H9 (cell line): ENCODE results near the gene PLA2G15. TPM values are rescaled to one million over a fixed set of nuclear protein-coding genes. Genes with fewer than 3 reads are reported as not detected.

Source experiments
- DNase-seq: peaks from one replicate; pipeline ENCODE4 v3.0.0-alpha.2; 2017
- H2AFZ ChIP-seq: one replicate; pipeline ENCODE4 v1.6.1; 2013; ENCODE audit warnings: mild to moderate bottlenecking, low read length, control low read depth, moderate library complexity
- H2AK5ac ChIP-seq: 2 replicates; pipeline ENCODE4 v1.6.1; 2013; ENCODE audit warnings: low read length, control low read depth, mixed read lengths; ENCODE audit not compliant: insufficient read length
- H2BK120ac ChIP-seq: one replicate; pipeline ENCODE4 v1.6.1; 2013; ENCODE audit warnings: low read depth, mild to moderate bottlenecking, low read length, control low read depth, inconsistent platforms; ENCODE audit not compliant: poor library complexity, severe bottlenecking
- H2BK12ac ChIP-seq: 2 replicates; pipeline ENCODE4 v1.6.1; 2013; ENCODE audit warnings: low read length, control low read depth, mixed read lengths, low read depth; ENCODE audit not compliant: insufficient read length
- H2BK15ac ChIP-seq: 2 replicates; pipeline ENCODE4 v1.6.1; 2013; ENCODE audit warnings: low read depth, low read length, control low read depth
- H2BK20ac ChIP-seq: one replicate; pipeline ENCODE4 v1.6.1; 2013; ENCODE audit warnings: low read depth, mild to moderate bottlenecking, low read length, control low read depth, inconsistent platforms; ENCODE audit not compliant: poor library complexity, severe bottlenecking
- H2BK5ac ChIP-seq: 2 replicates; pipeline ENCODE4 v1.6.1; 2013; ENCODE audit warnings: low read length, control low read depth, mixed read lengths; ENCODE audit not compliant: insufficient read length
- H3K14ac ChIP-seq: 2 replicates; pipeline ENCODE4 v1.6.1; 2013; ENCODE audit warnings: low read length, control low read depth; ENCODE audit not compliant: insufficient read depth
- H3K18ac ChIP-seq: 2 replicates; pipeline ENCODE4 v1.6.1; 2013; ENCODE audit warnings: low read depth, mild to moderate bottlenecking, mixed read lengths, low read length, control low read depth; ENCODE audit not compliant: insufficient read length
- H3K23ac ChIP-seq: 2 replicates; pipeline ENCODE4 v1.6.1; 2013; ENCODE audit warnings: low read length, control low read depth, mixed read lengths, low read depth; ENCODE audit not compliant: insufficient read length
- H3K23me2 ChIP-seq: 2 replicates; pipeline ENCODE4 v1.6.1; 2013; ENCODE audit warnings: low read depth, mild to moderate bottlenecking, mixed read lengths, low read length, control low read depth; ENCODE audit not compliant: insufficient read length, poor library complexity, severe bottlenecking
- H3K27ac ChIP-seq: 2 replicates; pipeline ENCODE4 v1.5.1; 2013; ENCODE audit warnings: low read length, control low read depth, mixed read lengths, low read depth; ENCODE audit not compliant: insufficient read length
- H3K27me3 ChIP-seq: 2 replicates; pipeline ENCODE4 v1.6.1; 2013; ENCODE audit warnings: low read length, control low read depth, inconsistent platforms; ENCODE audit not compliant: insufficient read depth
- H3K4ac ChIP-seq: 2 replicates; pipeline ENCODE4 v1.6.1; 2013; ENCODE audit warnings: low read depth, mild to moderate bottlenecking, control low read depth, inconsistent platforms, low read length, moderate library complexity
- H3K4me1 ChIP-seq: 2 replicates; pipeline ENCODE4 v1.6.1; 2013; ENCODE audit warnings: low read length, control low read depth, inconsistent platforms; ENCODE audit not compliant: insufficient read depth
- H3K4me2 ChIP-seq: 2 replicates; pipeline ENCODE4 v1.6.1; 2013; ENCODE audit warnings: low read length, control low read depth, mixed read lengths; ENCODE audit not compliant: insufficient read length, insufficient read depth
- H3K56ac ChIP-seq: 2 replicates; pipeline ENCODE4 v1.6.1; 2013; ENCODE audit warnings: low read depth, mild to moderate bottlenecking, mixed read lengths, low read length, control low read depth; ENCODE audit not compliant: insufficient read length
- H3K79me1 ChIP-seq: 2 replicates; pipeline ENCODE4 v1.6.1; 2013; ENCODE audit warnings: low read depth, mild to moderate bottlenecking, moderate library complexity, low read length, control low read depth, inconsistent platforms; ENCODE audit not compliant: insufficient read depth, poor library complexity, severe bottlenecking
- H3K79me2 ChIP-seq: 2 replicates; pipeline ENCODE4 v1.6.1; 2013; ENCODE audit warnings: low read length, control low read depth, inconsistent platforms; ENCODE audit not compliant: insufficient read depth
- H3K9ac ChIP-seq: 2 replicates; pipeline ENCODE4 v1.6.1; 2013; ENCODE audit warnings: low read length, control low read depth, mixed read lengths; ENCODE audit not compliant: insufficient read length; ENCODE audit errors: extremely low read depth
- H3K9me3 ChIP-seq: one replicate; pipeline ENCODE4 v1.6.1; 2013; ENCODE audit warnings: low read depth, low read length, inconsistent platforms; ENCODE audit not compliant: control insufficient read depth
- H3T11ph ChIP-seq: one replicate; pipeline ENCODE4 v1.6.1; 2013; ENCODE audit warnings: mild to moderate bottlenecking, low read length, control low read depth, inconsistent platforms
- H4K20me1 ChIP-seq: one replicate; pipeline ENCODE4 v1.6.1; 2013; ENCODE audit not compliant: control insufficient read depth, insufficient read length, insufficient read depth
- H4K5ac ChIP-seq: 2 replicates; pipeline ENCODE4 v1.6.1; 2013; ENCODE audit warnings: low read depth, mild to moderate bottlenecking, mixed read lengths, low read length, control low read depth; ENCODE audit not compliant: insufficient read length
- H4K8ac ChIP-seq: replicated peaks from 2 replicates; pipeline ENCODE4 v1.6.1; 2013; ENCODE audit warnings: low read length, control low read depth, mixed read lengths, low read depth; ENCODE audit not compliant: insufficient read length
- H4K91ac ChIP-seq: 2 replicates; pipeline ENCODE4 v1.6.1; 2013; ENCODE audit warnings: low read depth, mild to moderate bottlenecking, moderate library complexity, mixed read lengths, low read length, control low read depth; ENCODE audit not compliant: insufficient read length
- H3K27ac Mint-ChIP-seq, 3 experiments: 2 replicates in 2 of 3; 3 replicates in 1 of 3; pipeline ENCODE4 v1.8.0; 2020 to 2021; ENCODE audit warnings: mixed read lengths in 3 of 3, mild to moderate bottlenecking in 1 of 3, moderate library complexity in 1 of 3
- H3K27me3 Mint-ChIP-seq: 2 replicates; pipeline ENCODE4 v1.8.0; 2021; ENCODE audit warnings: low read depth, mild to moderate bottlenecking, moderate library complexity, mixed read lengths
- H3K36me3 Mint-ChIP-seq, 3 experiments: 2 replicates in 2 of 3; 3 replicates in 1 of 3; pipeline ENCODE4 v1.8.0; 2020 to 2021; ENCODE audit warnings: low read depth in 3 of 3, mixed read lengths in 3 of 3; ENCODE audit not compliant: insufficient read depth in 1 of 3
- H3K4me1 Mint-ChIP-seq, 2 experiments: 2 replicates each; pipeline ENCODE4 v1.8.0; 2020; ENCODE audit warnings: mixed read lengths in 2 of 2
- H3K4me3 Mint-ChIP-seq, 2 experiments: 2 replicates in 1 of 2; 3 replicates in 1 of 2; pipeline ENCODE4 v1.8.0; 2020 to 2021; ENCODE audit warnings: mild to moderate bottlenecking in 2 of 2, mixed read lengths in 2 of 2, moderate library complexity in 1 of 2
- H3K9me3 Mint-ChIP-seq, 2 experiments: 2 replicates in 1 of 2; 3 replicates in 1 of 2; pipeline ENCODE4 v1.8.0; 2020; ENCODE audit warnings: mild to moderate bottlenecking in 2 of 2, mixed read lengths in 2 of 2, moderate library complexity in 1 of 2
- CTCF ChIP-seq: fragments of 200-600 bp; sonication (generic); conservative IDR thresholded peaks from 3 replicates; pipeline ENCODE4 v1.8.0; 2021; ENCODE audit warnings: antibody characterized with exemption, mild to moderate bottlenecking
- WGBS: extraction: QIAGEN DNeasy Blood & Tissue Kit; methylation state at CpG from one replicate; pipeline ENCODE4 v1.1.7; 2013; ENCODE audit warnings: missing lambda C conversion rate, low lambda C conversion rate, mixed read lengths; ENCODE audit not compliant: insufficient read length; ENCODE audit errors: extremely low coverage; 5-methylcytosine and 5-hydroxymethylcytosine counted together
- total RNA-seq: library from RNA; stranded (reverse); gene quantifications from 2 replicates; pipeline ENCODE4 v1.2.1, GENCODE V29; 2021

PLA2G15 gene
- total RNA-seq, 1 experiment from 2014 or later: 11.0 TPM

- peaks cover 4 to 10% of the 10 kb centered on the region in 2 experiments; a peak in 3 of 4 replicates for H3K4me1 Mint-ChIP-seq
- H3K27me3 Mint-ChIP-seq: no peaks in the 10 kb centered on the region
- H4K5ac ChIP-seq: no peak overlapping the region
Observed at GRCh38 chr16:68289202-68289601, 44.0 kb downstream of the PLA2G15 start.

More at GRCh38 chr16:68289202-68289601, 44.0 kb downstream of the PLA2G15 start:
- Mint-ChIP-seq H3K36me3 (peaks cover 20 to 37% (median 23%) of the 10 kb centered on the region in 3 experiments; a peak in 6 of 7 replicates), H3K27ac (no peak overlapping the region; a peak in 1 of 7 replicates), H3K4me3 (no peak overlapping the region), H3K9me3 (no peaks in the 10 kb centered on the region)
- Histone ChIP-seq H3K79me1 (no peaks in the 10 kb centered on the region), H3K14ac (no peak overlapping the region), H3T11ph (no peak overlapping the region), H3K4ac (no peak overlapping the region), H3K9ac (no peak overlapping the region), H3K79me2 (0 out of 2 replicates have a peak, but pooled peaks cover 2% of the 10 kb centered on the region), H3K27ac (no peak overlapping the region), H3K18ac (no peak overlapping the region), H2BK12ac (no peak overlapping the region), H3K27me3 (no peaks in the 10 kb centered on the region), H3K23ac (no peak overlapping the region), H3K56ac (no peak overlapping the region), H4K91ac (no peak overlapping the region), H3K4me2 (no peak overlapping the region), H3K4me1 (no peaks in the 10 kb centered on the region), H3K9me3 (peaks cover 5% of the 10 kb centered on the region), H2AK5ac (no peak overlapping the region), H3K23me2 (no peaks in the 10 kb centered on the region), H2AFZ (no peak overlapping the region), H2BK15ac (no peak overlapping the region), H2BK120ac (no peak overlapping the region), H2BK20ac (no peak overlapping the region), H4K8ac (no peak overlapping the region), H4K20me1 (peaks cover 2% of the 10 kb centered on the region), H2BK5ac (no peak overlapping the region)
- DNase-seq: no peak
- WGBS: no CpG with 5 or more reads among the region's 2 CpGs
- TF ChIP-seq CTCF: no peak
